ENCODE data around the gene TMEM185B. TPM values are rescaled to one million over a fixed set of nuclear protein-coding genes. Genes with fewer than 3 reads are reported as not detected.

The TMEM185B gene
- total RNA-seq, 2 experiments from 2014 or later, result 16.7 to 17.2 TPM

DNA sequence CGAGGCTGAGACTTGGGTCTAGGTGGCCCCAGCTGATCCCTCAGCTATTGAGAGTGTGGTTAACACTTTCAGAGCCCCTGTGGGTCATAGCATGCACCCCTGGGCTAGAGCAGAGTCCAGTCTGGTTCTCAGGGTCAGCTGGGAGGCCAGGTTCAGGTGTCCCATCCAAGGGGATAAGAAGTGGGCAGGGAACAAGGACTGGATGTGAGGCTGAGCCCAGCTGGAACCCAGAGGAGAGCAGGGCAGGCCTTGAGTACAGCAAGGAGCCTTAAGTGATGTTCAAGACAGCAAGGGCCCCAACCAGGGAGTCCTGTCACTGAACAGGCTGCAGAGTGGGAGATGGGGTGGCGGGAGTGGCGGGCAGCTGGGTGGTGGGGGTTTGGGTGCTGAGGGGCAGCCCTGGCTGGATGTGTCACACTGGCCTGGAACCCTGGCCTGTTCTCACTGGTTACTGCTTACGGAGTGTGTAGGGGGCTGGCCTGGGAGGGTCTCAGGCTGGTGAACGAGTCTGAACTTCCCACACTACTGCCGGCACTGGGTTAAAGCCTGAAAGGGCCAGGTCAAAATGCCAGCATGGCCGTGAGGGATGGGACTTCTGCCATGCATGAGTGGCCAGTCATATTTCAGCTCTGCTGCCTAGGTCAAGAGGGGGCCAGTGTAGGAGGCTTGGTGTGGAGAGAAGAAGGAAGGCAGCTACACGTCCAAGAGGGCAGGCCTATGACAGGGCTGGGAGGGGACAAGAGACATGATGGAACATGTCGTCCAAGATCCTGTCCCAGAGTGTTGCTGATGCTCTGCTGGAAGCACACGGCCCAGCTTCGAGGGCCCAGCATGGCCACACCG is 13.6 kb downstream of the TMEM185B start:
- intact Hi-C loops (cut with micrococcal nuclease), result no loop called here
- ATAC-seq (no peak), DNase-seq (no peak)
- ChIA-PET CTCF (interaction anchor here (1.0 to 1.5 kb wide), 5 partner anchors 34 to 456 kb away, joined by 3 to 5 read pairs (median 4); no protein-coding TSS in a partner anchor), POLR2A (interaction anchor here (1.1 kb wide), 1 partner anchor 103 kb away, joined by 3 read pairs; no protein-coding TSS in a partner anchor)
- Mint-ChIP-seq H3K4me1 (ENCODE audit: low read depth) (peaks cover 11% of the 10 kb centered on the region), H3K36me3 (ENCODE audit: low read depth) (no peaks in the 10 kb centered on the region), H3K27me3 (no peaks in the 10 kb centered on the region), H3K4me3 (no peak overlapping the region), H3K9me3 (no peaks in the 10 kb centered on the region), H3K27ac (peak overlapping the region; percentile 23)
- TF ChIP-seq, protein P1, sequence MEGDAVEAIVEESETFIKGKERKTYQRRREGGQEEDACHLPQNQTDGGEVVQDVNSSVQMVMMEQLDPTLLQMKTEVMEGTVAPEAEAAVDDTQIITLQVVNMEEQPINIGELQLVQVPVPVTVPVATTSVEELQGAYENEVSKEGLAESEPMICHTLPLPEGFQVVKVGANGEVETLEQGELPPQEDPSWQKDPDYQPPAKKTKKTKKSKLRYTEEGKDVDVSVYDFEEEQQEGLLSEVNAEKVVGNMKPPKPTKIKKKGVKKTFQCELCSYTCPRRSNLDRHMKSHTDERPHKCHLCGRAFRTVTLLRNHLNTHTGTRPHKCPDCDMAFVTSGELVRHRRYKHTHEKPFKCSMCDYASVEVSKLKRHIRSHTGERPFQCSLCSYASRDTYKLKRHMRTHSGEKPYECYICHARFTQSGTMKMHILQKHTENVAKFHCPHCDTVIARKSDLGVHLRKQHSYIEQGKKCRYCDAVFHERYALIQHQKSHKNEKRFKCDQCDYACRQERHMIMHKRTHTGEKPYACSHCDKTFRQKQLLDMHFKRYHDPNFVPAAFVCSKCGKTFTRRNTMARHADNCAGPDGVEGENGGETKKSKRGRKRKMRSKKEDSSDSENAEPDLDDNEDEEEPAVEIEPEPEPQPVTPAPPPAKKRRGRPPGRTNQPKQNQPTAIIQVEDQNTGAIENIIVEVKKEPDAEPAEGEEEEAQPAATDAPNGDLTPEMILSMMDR (IDR thresholded peaks at IDR 0.05), result no peak

DNA sequence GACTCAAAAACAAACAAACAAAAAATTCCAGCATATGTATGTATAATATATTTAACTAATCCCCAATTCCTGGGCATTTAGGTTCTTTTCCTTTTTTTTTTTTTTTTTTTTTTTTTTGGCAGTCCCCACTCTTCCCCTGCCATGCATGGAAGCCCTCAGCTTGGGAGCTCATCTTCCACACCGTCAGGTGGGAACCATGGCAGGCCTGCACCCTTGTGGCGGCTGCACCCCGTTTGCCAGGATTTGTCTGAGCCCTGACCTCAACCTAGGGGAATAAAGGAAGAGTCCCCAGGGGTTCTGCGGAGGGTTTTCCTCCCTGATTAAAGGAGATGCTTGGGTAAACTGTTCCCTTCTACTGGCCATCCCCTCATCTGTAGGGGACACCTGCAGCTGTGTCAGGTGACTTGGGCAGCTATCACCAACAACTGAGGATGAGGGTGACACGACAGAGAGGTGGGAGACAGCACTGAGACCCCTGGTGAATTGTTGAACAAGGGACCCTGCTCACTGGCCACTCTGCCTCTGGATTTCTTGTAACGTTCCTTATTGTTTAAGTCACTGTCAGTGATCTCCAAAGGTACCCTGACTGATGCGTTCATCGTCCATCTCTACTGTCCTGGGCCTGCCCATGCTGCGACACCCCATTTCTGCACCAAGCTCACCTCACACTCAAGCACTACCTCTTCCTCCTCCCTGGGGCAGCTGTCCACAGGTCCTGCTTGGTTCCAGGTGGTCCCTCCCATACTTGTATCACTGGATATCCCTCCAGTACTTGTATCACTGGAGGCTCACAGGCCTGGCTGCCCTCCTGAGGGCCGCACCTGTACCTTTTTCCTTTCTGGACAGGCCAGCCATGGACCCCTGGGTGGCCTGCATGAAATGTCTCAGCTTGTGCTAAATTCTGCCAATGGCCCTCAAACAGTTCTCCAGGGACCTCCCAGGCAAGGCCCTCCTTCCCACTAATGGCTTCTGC is 14.5 kb downstream of the TMEM185B start:
- DNase-seq, result no peak
- CTCF ChIA-PET, result interaction anchor here (1.0 to 1.1 kb wide), 2 partner anchors 34 to 105 kb away, joined by 4 read pairs; no protein-coding TSS in a partner anchor
- Mint-ChIP-seq H3K27ac (no peak overlapping the region), H3K9me3 (no peaks in the 10 kb centered on the region), H3K4me3 (no peak overlapping the region), H3K4me1 (ENCODE audit: low read depth) (peaks cover 11% of the 10 kb centered on the region), H3K27me3 (no peaks in the 10 kb centered on the region), H3K36me3 (ENCODE audit: low read depth) (no peaks in the 10 kb centered on the region)
- TF ChIP-seq, protein P1 (IDR thresholded peaks at IDR 0.05), result no peak
- ATAC-seq, result no peak
- POLR2A ChIA-PET, result interaction anchor here (1.1 kb wide), 1 partner anchor 104 kb away, joined by 3 read pairs; no protein-coding TSS in a partner anchor
- intact Hi-C loops (cut with micrococcal nuclease), result no loop called here

DNA sequence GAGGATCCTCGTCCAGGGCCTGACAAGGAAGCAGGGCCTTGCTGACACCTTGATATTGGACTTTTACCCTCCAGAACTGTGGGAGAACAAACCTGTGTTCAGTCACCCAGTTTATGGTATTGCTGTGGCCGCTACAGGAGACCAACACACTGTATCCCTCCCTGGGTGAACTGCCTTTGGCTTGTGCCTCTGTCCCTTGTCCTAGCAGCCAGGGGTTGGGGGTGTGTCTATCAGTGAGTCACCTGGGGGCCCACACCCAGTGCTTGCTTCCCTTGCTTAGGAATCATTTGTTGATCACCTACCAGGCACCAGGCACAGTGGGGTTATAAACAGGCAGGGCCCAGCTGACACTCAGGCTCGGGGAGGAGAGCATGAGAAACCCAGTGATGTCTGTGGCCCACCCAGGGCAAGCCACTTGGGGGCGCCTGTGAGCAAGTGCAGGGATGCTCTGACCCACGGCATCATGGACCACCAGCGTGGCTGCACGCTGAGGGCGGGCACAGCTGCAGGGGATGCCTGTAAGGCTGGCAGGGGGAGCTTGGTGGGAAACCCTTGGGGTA is 17.1 kb downstream of the TMEM185B start:
- ATAC-seq, result peak; percentile 79
- TF ChIP-seq, protein P1 (IDR thresholded peaks at IDR 0.05), result peak; percentile 74
- POLR2A ChIA-PET, result interaction anchor here (1.0 kb wide), 1 partner anchor 26 kb away, joined by 3 read pairs; no protein-coding TSS in a partner anchor

DNA sequence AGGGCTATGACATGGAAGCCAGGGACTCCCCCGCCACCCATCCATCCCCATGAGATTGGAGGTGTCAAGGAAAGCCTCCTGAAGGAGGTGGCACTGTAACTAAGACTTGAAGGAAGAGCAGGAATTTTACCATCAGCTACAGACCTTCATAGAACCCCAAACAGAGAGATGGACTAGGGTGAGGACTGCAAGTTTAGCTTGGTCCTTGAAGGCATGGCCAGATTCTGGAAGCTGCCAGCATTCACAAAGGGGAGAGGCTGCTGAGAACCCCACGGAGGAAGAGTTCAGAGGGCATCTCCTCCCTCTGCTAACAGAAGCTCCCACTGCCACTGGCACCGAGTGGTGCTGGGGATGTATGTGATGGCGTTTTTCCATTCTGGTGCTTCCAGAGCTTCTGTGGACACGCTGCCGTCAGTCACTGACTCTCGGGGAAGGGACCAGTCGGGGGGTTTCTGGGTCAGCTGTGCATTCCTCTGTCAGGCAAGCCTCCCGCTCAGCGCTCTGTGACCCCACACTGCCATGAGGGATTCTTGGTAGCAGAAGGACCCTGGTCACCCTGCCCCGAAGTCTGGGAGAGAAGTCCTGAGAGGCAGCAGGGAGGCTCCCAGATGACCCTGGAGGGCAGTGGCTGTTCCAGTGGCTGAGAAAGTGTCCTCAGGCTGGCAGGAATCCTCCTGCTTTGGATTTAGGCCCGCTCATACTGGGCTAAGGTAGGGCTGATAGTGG is 18.1 kb downstream of the TMEM185B start:
- Mint-ChIP-seq H3K9me3 (no peaks in the 10 kb centered on the region), H3K27ac (no peak overlapping the region), H3K27me3 (no peaks in the 10 kb centered on the region), H3K36me3 (ENCODE audit: low read depth) (no peaks in the 10 kb centered on the region), H3K4me1 (ENCODE audit: low read depth) (peaks cover 11% of the 10 kb centered on the region), H3K4me3 (no peak overlapping the region)
- DNase-seq, result no peak
- ATAC-seq, result no peak
- CTCF ChIA-PET, result interaction anchor here (1.2 to 1.9 kb wide), 2 partner anchors 30 to 109 kb away, joined by 5 to 14 read pairs; no protein-coding TSS in a partner anchor
- POLR2A ChIA-PET, result no interaction called here
- TF ChIP-seq, protein P1 (IDR thresholded peaks at IDR 0.05), result no peak
- intact Hi-C loops (cut with micrococcal nuclease), result no loop called here

More for the DNA sequence above, 17.1 kb downstream of the TMEM185B start:
- Mint-ChIP-seq H3K4me1 (ENCODE audit: low read depth) (peaks cover 11% of the 10 kb centered on the region), H3K27ac (no peak overlapping the region), H3K27me3 (no peaks in the 10 kb centered on the region), H3K9me3 (no peaks in the 10 kb centered on the region), H3K36me3 (ENCODE audit: low read depth) (no peaks in the 10 kb centered on the region), H3K4me3 (no peak overlapping the region)
- peak; percentile 74 for DNase-seq
- CTCF ChIA-PET, result interaction anchor here (0.8 to 2.5 kb wide), 12 partner anchors 9 to 138 kb away, joined by 3 to 12 read pairs (median 4); partner anchors contain the start of gene RALB
- intact Hi-C loops (cut with micrococcal nuclease), result no loop called here

All from activated CD8-positive, alpha-beta T cell treated with anti-CD3 and anti-CD28 coated beads for 36 hours (primary cell).